DMS79 (cell line): ENCODE results near the gene NRIP1.
"Not testable (repeated sequence)": the region's sequence is repeated elsewhere in the genome, so short reads cannot be mapped to it uniquely, and the experiment has no call there.

Experiments
- DNase-seq: peaks from one replicate; lab custom pipeline; 2025; lab: John Stamatoyannopoulos, UW

NRIP1 gene

DNA sequence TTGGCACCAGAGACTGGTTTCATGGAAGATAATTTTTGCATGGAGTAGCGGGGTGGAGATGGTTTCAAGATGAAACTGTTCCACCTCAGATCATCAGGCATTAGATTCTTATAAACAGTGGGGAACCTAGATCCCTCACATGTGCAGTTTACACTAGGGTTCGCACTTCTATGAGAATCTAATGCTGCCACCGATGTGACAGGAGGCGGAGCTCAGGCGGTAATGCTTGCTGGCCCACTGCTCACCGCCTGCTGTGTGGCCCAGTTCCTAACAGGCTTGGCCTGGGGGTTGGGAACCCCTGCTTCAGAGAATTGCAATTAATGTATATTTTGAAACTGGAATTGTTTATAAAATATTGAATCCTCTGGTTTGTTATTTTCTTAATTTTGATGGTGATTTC is 92.1 kb downstream of the NRIP1 start:
- no peak for DNase-seq

DNA sequence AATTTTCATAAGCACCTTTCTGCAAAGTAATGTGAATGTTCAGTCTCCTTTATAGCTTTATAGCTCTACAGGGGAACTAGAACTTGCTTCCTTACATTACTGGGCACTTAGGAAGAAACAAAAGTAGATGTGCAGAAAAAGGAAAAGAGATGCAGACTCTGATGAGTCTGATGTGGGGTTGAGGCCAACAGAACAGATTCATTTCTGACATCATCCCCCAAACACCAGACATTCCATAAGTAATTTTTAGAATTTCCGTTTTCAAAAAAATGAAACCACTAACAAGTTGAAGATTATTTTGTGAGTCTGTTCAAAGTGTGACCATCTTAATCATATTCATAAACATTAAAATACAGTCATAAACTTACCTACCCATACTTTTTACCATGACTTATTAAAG is 96.0 kb downstream of the NRIP1 start:
- no peak for DNase-seq

DNA sequence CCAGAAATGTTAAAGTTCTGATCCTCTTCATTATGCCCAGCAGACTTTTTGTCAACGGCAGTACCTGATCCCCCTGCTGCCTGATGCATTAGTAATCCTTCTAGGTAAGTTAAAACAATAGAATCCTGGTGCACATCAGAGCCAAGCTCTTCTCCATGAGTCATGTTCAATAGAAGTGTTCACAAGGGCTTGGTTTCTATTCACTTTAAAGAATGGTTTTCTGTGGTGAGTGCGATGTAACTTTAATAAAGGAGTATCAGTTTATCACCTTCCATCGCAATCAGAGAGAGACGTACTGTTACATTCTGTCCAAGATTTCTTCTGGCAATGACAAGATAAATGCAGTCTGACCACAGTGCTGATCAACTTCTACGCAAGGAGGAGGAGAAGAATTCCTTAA is 96.8 kb downstream of the NRIP1 start:
- no peak for DNase-seq

DNA sequence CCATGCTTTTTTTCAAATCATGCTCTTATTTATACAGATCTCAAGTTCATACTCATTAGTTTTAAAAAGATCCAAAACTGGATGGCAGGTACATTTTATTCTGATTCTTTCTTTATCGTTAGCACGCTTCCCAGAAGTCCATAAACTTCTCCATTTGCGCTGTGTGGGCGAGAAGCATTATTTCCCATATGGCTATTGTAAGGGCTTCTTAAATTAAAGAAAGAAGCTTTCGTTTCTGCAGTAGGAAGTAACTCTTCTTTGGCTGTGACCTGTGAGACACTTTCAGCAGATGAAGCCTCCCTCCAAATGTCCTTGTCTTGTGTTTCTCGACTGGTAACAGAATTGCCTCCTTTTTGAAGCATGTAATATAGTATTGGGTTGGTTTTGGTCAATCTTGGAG is 100.2 kb downstream of the NRIP1 start:
- DNase-seq, result no peak

DNA sequence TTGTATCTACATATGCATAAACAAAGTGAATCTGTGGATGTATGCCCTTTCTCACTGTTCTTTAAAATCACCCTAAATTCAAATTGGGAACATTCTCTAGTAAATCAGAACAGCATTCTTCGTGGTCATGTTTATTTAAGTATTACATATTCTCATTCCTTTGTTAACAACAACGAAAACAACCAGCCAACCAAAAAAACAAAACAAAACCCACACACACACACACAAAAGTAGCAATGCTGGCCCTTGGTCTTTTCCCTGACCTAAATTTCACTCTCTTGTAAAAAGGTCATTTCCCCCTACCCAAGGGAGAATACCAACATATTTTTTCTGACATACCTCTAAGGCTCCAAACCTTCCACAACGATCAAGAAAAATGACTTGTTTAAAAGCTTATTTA is 102.6 kb downstream of the NRIP1 start:
- DNase-seq, result no peak

DNA sequence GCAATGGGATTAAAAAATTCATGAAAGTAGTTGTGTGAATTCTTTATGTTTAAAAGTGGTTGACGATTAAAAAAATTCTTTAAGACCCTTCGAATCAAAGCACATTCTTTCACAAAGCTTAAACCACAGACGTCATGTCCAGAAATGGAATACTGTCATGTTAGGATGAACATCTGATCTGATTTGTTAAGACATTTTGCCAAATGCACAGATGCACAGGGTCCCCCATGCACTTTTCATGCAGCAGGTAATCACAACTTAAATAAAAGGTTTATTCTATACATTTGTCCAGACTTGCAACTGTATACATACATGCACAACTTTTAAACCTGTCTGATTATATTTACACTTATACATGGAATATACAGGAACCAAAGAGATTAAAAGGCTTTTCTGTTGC is 103.3 kb downstream of the NRIP1 start:
- DNase-seq, result no peak

DNA sequence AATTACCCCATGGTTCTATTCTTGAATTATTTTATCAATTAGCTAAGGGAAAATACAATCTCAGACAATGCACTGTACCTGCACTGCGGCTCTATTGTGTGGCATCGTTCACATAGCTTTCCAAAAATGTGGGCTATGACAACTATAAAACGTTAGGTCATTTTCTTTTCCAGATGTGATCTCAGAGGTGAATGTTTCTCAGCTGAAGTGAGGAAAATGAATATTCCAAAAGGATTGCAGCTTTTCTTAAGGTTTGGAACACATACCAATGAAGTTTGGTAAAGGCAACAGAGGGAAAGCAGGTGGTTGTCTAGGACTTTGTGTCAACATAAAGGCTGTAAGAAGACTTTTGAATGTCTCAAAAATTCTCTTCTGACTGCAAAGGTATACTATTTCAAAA is 105.5 kb downstream of the NRIP1 start:
- DNase-seq, result no peak

DNA sequence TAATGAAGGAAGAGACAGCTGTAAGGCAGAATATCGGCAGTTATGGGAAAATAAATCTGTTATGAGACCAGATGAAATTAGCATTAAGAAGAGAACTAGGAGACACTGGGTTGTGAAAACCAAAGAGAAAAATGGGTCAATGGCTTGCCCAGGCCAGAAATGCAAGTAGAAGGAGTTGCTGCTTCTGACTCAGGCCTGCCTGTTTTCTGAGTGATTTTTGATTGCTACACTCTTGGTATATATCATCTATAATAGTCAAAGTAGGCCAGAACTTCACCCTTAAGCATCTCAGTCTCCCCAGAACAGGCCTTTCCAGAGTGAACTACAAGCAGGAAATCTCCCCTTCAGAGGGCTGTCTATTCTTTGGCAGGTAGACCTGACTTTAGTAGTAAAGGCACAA is 107.0 kb downstream of the NRIP1 start:
- DNase-seq, result no peak

DNA sequence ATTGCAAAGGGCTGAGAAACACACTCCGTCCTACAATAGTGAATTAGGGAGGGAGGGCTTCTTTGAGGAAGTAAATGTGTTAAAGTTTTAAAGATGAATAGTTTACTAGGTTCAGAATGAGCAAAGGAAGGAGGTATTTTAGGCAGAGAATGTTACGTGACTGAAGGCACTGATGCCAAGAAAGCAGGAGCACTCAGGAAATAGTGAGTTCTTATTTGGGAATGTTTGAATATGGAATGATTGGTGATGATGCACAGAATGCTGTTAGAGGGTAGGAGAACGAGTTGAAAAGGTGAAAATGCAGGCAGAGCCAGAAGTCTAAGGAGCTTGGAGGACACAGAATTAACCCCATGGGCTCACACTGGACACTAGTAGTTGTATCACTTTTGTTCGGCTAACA is 108.0 kb downstream of the NRIP1 start:
- no peak for DNase-seq

DNA sequence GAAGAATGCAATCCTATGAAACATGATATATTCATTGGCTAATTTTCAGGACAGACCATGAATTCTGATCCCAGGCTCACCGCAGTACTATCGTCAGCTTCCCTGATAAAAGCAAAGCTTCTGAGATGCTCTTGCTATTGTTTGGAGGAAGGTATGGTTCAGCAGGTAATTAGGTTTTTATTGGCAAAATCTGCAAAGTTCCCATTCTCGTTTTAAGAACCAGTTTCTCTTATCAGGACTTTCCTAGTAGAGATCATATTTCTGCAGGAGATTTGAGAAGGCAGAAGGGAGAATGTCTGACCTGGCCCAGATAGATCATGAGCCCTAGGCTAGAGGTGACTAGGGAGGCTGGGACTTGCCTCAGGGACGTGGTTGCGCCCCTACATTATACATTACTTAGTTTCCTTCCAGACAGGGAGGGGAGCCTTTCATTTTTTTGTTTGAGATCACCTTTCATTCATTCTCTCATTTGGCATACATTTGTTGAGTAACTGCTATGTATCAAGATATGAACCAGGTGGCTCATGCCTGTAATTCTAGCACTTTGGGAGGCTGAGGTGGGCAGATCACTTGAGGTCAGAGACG is 108.8 kb downstream of the NRIP1 start:
- DNase-seq, result no peak

DNA sequence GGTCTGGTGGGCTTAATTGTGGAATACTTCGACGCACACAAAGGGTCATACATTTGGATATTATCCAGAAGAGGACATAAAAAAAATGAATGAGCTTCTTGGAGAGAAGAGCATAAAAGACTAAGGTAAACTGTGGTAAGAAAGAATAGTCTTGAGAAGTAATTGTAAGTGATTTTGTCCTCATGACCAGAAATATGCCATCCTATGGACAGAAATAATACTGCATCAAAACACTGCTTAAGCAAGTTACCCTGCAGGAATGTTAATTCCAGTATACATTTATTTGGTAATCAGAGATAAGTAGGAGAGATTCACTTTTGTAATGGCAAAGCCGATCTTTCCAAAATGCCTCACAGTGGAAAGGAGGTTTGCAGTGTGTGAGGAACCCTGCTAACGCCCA is 111.9 kb downstream of the NRIP1 start:
- DNase-seq, result no peak

DNA sequence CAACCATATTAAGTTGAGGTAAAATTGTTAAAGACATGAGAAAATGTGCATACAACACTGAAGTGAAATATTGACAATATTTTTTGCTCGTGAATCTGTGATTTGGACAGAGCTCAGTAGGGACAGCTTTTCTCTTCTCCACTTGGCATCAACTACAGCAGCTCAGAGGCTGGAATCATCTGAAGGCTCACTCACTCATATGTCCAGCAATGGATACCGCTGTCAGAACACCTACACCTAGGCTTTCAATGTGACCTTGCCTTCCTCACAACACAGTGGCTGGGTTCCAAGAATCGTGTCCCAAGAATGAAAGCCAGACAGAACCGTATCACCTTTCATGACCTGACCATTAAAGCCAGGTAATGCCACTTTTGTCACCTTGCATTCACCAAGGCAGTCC is 115.2 kb downstream of the NRIP1 start:
- no peak for DNase-seq

DNA sequence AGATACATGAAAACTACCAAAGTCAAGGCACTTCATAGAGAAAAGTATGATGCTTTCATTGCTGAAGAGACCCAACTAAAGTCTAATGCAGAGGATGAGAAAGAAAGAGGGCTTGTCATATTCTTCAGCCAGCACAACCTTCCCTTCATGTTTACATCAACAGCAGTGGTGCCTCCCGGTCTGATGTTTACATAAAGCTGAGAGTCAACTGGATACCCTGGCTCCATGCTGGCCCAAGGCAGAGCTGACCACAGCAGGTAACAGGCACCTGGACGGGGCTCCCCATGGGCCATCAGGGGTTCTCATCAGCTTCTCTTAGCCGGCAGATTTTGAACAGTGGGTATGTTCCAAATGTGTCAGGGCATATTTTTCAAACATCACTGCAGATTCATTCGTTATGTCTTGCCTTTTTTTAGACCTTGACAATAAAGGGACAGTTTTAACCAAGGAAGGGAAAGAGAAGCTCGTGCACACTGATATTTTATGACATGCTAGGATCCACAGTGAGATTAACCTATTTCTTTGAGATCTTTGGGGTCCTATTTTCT is 117.1 kb downstream of the NRIP1 start:
- no peak for DNase-seq

DNA sequence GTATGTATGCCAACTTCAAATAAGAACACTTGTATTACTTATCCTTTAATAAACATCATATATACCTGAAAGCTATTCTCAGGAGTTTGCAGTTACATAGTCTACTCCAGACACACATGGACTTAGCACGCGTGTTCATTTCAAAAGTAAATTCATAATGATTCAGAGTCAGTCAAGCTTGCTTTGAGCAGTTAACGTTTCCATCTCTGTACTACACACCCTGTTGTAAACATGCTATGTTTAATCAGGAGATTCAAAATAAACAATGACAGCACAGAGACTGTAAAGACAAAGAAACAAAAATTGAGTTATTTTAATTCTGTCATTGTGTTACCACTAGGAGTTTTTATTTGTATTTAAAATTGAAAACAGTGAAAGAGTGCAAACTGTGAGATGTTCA is 119.6 kb downstream of the NRIP1 start:
- no peak for DNase-seq

DNA sequence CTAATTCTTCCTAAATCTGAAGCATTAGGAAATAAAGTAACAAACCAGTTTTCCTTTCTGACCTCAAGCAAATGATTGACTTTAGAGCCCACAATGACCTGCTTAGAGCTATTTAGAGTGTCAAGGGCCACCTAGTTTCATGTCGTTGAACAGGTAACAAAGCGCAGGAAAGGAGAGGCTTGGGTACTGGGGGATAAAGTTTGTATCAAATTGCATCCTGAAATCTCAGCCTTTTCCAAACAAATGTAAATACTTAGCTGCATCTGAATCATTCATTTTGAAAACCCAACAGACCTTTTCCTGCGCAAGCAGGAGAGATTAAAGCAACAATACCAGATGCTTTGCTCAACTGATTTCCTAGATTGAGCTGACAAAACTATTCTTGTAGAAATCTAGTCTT is 121.2 kb downstream of the NRIP1 start:
- DNase-seq, result no peak

DNA sequence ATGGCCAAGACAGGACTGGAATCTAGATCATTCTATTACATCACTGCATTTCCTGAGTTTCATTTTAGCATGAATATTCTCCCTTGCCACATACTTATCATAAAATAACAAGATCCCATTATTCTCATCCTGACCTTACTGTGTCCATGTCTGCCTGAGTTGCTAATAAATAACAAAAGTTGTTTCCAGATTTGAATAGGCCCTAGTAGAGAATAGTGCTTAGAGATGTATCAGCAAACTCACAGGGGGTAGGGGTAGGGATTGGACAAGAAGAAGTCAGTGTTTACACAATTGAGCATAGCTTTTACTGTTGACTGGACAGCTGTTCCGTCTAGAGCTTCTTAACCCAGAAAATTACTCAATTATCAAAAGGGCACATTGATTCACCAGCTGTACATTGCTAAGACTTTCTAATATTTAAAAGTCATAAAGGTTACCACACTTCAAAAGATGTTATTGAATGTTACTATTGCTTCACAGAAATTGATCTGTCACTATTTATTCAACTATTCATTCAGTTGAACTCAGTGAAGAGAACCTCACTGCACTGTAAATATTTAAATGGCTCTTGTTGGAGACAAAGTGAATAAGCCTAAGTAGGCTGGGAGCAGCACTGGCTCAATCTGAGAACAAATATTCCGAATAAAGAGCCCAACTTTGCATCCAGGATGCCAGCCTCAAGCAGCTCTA is 121.9 kb downstream of the NRIP1 start:
- DNase-seq, result no peak

DNA sequence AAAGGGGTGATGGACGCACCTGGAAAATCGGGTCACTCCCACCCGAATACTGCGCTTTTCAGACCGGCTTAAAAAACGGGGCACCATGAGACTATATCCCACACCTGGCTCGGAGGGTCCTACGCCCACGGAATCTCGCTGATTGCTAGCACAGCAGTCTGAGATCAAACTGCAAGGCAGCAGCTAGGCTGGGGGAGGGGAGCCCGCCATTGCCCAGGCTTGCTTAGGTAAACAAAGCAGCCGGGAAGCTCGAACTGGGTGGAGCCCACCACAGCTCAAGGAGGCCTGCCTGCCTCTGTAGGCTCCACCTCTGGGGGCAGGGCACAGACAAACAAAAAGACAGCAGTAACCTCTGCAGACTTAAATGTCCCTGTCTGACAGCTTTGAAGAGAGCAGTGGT is 137.5 kb downstream of the NRIP1 start:
- not testable (repeated sequence) for DNase-seq

DNA sequence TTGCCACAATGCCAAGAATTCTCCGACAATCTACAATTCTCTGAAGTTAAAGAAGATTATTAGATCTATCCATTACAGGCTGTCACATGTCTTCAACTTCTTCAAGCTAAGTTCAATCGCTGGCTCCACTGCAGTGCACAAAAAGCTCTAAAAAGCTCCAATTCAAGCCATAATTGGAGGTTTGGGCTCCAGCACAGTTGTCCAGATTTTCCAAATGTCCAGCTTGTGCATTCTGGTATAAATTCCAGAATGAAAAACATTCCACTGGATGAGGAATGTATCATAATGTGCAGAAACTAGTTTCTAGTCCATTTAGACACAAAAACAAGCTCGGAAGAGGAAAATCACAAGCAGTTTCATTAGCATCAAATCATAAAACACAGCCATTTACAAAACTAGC is 138.6 kb downstream of the NRIP1 start:
- no peak for DNase-seq

DNA sequence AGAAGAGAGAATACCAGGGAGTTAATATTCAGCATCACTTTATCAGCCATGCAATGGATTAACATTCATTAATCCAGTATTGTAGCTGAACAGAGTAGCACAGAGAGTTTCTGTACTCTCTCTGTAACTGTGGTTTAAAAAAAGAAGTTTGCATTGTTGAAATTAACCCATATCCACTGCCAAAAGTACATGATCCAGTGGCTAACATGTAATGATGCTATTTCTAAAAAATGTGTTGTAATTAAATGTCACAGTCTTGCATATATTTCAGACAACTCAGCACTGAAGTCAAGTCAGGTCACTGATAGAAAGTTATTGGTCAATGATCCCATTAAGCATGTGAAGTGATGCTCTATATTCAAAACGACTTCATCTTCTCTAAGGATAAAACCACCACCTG is 141.3 kb downstream of the NRIP1 start:
- DNase-seq, result no peak

DNA sequence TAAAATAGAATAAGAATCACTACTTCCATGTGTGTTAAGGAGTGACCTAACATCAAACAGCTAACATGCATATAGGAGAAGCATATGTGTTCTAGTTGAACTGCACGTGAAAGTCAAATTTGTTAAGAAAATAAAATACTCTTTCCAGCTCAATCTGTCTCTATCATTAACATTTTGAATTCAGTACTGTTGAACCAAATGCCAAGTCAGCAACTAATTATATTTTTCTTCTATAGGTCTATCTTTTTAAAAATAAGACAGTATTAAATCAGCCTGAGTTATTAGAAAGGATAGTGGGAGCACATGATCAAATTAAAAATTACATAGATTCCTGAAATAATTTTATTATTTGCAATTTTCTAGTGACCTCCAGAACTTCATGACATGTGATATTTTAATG is 141.8 kb downstream of the NRIP1 start:
- no peak for DNase-seq

DNA sequence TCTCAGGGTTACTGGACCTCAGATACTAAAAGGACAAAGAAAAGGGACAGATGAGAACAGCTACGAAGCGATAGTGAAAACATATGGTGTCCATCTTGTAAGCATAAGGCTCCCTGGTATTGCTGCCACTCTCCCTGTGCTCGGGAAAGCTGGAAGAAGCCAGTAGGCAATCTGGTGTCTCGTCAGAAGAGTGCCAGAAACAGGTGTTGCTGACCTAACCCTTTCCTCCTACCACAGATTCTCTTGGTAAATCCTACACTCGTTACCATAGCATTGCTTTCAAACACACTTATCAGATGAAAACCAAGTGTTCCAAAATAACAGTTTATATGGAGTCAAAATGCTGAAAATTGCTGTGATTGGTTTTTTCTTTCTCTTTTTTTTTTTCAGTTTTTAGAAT is 146.3 kb downstream of the NRIP1 start:
- no peak for DNase-seq

DNA sequence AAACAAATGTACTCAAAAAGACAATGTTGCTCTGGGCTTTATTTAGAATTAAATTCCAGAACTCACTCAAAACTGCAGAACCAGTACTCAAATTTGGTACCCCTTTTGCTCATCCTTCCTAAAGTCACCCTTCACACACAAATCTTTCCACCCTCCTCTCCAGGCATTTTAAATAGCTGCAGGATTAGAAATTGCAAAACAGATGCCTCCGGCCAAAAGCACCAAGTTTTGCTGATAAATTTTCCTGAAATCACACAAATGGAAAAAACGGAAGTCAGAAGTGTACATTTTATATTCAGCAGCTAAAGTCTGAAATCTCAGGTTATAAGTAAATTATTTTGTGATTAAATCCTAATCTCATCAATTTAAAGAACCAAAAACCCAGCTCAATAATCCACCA is 147.0 kb downstream of the NRIP1 start:
- DNase-seq, result no peak

DNA sequence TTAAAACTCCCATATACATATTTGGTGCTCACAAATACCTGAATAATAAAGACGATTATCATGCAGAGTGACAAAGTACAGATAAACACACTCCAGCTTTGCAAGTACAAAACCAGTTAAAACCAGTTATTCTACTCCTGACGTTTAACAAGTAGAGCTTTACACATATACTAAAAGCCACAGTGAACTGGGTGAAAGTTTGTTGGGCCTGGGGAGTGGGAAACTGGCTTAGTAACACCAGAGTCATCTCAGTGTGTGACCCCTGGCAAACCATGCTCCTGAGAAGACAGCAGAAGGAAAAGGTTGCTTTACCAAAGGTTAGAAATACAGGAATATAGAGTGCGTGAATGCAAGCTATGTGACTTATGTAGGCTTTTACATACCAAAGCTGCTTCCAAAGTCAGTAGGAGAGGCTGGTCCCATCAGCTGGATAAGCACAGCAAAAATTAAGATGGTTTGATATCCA is 148.1 kb downstream of the NRIP1 start:
- no peak for DNase-seq

DNA sequence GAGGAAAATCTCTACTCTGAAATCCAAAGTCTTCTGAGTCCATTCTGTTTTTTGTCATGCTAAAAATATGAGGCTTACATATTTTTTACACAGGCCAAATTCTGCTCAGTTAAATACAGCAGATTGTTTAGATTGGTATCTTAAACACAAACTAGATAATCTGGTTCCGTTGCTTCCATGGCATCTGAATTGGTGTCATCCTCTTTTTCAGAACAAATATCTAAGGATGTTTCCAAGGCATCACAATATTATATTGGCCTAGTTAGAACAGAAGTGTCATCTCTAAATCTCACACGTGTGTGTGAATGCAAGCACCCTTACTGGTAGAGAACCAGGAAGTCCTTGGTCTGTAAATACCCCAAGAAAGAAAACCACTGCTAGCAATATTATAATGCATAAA is 151.2 kb downstream of the NRIP1 start:
- DNase-seq, result no peak
